ENCODE data around the gene TFAP2C.

The TFAP2C gene

DNA sequence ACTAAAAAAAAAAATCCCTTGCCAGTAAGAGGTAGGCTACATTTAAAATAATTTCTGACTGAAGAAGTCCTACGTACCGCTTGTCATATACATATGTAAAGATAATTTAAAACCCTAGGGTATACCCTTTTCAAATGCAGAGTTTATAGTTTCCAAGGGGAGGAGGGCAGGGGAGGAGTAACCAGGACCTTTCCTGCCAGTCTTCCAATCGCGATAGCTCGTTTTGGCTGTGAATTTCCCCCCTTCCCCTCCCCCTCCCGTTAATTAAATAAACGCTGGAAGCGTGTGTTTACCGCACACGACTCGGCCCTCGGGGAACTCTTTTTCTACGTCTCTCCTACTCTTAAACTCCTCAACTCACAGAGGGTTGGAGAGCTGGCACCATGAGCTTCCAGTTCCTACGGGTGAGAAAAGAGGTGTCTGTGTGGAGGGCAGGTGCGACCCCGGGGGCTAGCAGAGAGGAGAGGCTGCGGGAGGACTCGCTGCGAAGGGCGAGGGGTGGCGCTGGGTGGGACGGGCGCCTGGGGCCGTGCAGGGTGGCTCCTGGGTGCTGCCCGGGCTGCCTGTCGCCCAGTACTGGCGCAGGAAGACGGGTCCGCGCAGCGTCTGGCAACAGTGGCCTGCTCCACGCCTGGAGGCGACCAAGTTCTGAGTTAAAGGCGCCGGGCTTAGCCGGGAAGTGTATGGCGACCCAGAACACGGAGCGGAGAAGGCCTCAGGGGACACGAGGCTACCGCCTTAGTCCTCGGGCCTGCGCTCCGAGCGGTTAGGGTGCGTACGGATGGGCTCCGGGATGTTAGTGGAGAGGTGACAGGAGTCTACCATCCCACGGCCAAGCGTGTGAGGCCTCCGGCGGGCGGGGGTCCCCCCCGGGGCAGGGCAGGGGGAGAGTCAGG is 4.1 kb upstream of the TFAP2C start:
- no peak for TF ChIP-seq FOXP2 (optimal IDR thresholded peaks at IDR 0.05; ENCODE audit: control extremely low read depth, extremely low read length, insufficient read depth)
- TF ChIP-seq POLR2AphosphoS5 (IDR thresholded peaks at IDR 0.05; ENCODE audit: borderline replicate concordance, low read depth, low read length): no peak
- TF ChIP-seq EZH2 (IDR thresholded peaks at IDR 0.05): no peak
- Histone ChIP-seq H3K9me3 (ENCODE audit: low read depth, low read length) (no peaks in the 10 kb centered on the region), H3K4me3 (peak overlapping the region; percentile 32; the same call in 1 of the 2 replicates), H3K9ac (ENCODE audit: insufficient read length) (no peak overlapping the region), H3K36me3 (ENCODE audit: insufficient read depth, low read length) (no peaks in the 10 kb centered on the region), H3K27ac (no peak overlapping the region)
- DNase-seq (ENCODE audit: low read depth, low spot score): no peak

DNA sequence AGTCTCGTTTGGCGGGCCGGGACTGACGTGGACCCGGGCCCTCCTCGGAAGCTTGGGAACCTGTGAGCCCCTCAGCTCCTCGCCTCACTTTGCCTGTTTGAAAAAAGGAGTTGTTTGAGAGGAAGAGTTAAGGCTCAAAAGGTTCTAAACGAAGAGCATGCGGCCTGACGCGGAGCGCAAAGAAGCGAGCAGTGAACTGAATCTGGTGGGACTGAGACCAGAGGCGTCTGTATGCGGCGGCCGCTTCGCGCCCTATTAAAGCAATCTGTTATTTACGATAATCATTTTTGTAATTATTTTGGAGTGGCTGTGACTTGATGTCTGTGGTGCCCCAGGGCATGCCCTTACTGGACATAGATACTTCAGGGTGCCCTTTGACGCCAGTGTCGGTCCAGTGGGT is 3.3 kb upstream of the TFAP2C start:
- TF ChIP-seq FOXP2 (optimal IDR thresholded peaks at IDR 0.05; ENCODE audit: control extremely low read depth, extremely low read length, insufficient read depth) (no peak), EZH2 (IDR thresholded peaks at IDR 0.05) (no peak), POLR2AphosphoS5 (IDR thresholded peaks at IDR 0.05; ENCODE audit: borderline replicate concordance, low read depth, low read length) (no peak)
- no peak for DNase-seq (ENCODE audit: low read depth, low spot score)
- no peak overlapping the region for H3K9ac ChIP-seq (ENCODE audit: insufficient read length)
- H3K27ac ChIP-seq: no peak overlapping the region
- H3K36me3 ChIP-seq (ENCODE audit: insufficient read depth, low read length): no peaks in the 10 kb centered on the region
- H3K9me3 ChIP-seq (ENCODE audit: low read depth, low read length): no peaks in the 10 kb centered on the region
- no peak overlapping the region for H3K4me3 ChIP-seq

DNA sequence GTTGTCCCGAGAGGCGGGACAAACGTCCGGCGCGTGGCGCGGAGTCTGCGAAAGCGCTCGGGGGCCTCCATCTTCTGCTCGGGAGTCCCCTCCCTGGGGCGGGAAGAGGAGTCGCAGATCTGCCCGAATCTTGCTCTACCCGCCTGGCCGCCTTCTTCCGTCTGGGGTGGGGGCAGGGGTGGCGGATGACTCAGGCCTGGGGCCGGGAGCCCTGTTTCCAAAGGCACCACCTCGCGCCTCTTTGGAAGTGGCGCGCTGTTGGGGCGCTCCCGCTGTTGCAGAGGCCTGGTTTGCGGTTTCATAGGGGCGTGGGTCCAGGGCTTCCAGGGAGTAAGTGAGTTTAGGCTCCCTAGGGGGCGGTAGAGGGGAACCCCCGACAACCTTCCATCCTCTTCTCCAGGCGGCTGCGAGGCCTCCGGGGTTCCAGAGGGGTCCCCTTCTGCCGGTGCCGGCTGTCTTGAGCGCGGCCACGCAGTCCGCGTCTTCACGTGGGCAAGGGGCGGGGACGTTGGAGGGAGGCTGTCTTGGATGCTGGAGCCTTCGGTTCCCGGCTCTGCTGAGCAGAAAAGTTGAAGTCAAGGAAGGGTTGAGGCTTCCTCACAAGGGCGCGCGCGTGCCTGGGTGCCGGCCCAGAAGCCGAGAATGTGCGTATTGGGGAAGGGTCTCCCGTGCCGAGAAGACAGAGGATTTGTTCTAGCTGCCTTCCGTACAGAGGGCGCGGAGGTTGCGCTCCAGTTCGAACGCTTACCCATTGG is 2.6 kb upstream of the TFAP2C start:
- H3K9me3 ChIP-seq (ENCODE audit: low read depth, low read length): no peaks in the 10 kb centered on the region
- H3K9ac ChIP-seq (ENCODE audit: insufficient read length): no peak overlapping the region
- no peak for TF ChIP-seq EZH2 (IDR thresholded peaks at IDR 0.05)
- no peak for TF ChIP-seq FOXP2 (optimal IDR thresholded peaks at IDR 0.05; ENCODE audit: control extremely low read depth, extremely low read length, insufficient read depth)
- TF ChIP-seq POLR2AphosphoS5 (IDR thresholded peaks at IDR 0.05; ENCODE audit: borderline replicate concordance, low read depth, low read length): no peak
- no peak overlapping the region for H3K27ac ChIP-seq
- no peak overlapping the region for H3K4me3 ChIP-seq
- H3K36me3 ChIP-seq (ENCODE audit: insufficient read depth, low read length): no peaks in the 10 kb centered on the region
- no peak for DNase-seq (ENCODE audit: low read depth, low spot score)

DNA sequence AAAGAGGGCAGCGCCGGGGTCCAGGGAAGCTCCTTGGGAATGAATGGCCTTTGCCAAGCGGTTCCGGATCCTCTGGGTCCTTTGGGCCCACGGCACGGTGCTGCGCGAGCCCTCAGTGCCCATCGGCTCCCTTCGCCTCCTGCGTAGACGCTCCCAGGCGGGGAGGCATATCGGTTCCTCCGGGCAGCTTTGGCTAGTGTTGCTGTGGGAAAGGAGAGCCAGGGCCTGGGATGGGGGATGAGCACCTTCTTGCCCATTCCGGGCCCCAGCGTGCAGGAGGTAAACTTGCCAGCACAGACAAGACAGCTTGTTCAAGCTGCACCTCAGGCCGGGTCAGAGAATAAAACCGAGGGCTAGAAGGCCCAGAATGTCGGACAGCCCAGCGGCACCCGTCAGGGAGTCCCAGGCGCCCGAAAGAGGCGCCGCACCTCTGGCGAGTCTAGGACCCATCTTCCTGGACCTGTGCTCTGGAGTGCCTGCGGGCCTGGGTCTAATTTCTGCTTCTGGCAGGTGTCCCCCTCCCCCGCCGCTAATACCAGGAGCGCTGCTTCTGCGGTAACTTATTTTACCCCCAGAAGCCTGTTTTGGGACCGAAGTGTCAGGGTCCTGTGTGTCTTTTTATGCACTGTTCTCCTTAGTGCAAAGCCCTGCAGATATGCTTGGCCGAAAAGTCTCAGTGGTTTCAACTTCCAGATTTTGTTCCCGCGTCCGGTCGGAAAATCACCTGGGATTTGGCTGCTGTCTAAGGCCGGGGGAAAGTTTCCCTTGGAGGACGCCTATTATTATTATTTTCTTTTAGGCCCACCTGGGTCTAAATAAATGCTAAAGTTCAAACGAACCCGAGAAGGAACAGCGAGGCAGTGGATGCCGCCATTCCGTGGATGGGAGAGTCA is 1.7 kb upstream of the TFAP2C start:
- Histone ChIP-seq H3K9me3 (ENCODE audit: low read depth, low read length) (no peaks in the 10 kb centered on the region), H3K36me3 (ENCODE audit: insufficient read depth, low read length) (no peaks in the 10 kb centered on the region), H3K4me3 (no peak overlapping the region), H3K9ac (ENCODE audit: insufficient read length) (no peak overlapping the region), H3K27ac (no peak overlapping the region)
- no peak for TF ChIP-seq POLR2AphosphoS5 (IDR thresholded peaks at IDR 0.05; ENCODE audit: borderline replicate concordance, low read depth, low read length)
- TF ChIP-seq EZH2 (IDR thresholded peaks at IDR 0.05): no peak
- no peak for TF ChIP-seq FOXP2 (optimal IDR thresholded peaks at IDR 0.05; ENCODE audit: control extremely low read depth, extremely low read length, insufficient read depth)
- DNase-seq (ENCODE audit: low read depth, low spot score): no peak

DNA sequence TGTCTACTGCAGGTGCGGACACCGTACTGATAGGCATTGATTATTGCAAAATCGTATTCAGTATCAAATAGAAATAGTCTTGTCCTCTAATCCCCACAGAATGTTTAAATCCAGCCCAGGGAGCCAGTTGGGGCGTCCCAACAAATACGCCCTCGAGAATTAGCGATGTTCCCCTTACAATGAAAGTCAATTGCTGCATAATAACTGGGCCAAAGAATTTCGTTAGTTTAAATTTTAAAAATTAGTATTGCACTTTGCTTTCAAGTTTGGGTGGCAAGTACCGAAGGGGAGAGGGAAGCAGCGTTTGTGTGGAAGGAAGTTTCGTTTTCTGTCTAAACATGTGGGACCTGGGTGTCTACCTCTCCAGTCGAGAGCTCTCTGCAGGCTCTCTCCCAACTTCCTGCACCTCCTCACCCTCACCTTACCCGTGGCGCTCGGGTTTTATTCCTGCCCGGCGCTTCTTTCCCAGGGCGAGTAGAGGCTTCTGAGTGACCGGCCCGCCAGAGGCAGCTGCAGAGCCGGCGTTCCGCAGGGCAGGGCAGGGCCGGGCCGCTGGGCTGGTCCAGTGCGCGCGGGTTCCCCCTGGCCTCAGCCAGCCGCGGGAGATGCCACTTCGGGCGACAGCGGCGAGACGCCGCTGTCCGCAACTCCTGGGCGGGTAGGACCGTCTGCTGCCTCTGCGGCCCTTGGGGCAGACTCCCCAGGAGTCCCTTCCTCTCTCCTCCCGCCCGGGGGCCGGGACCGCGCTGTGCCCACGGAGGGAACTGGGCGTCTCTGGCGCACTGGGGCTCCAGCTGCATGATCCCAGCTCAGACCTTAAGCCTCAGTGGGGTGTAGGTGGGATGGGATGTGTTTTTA is 862 bp upstream of the TFAP2C start:
- Histone ChIP-seq H3K27ac (no peak overlapping the region), H3K4me3 (0 out of 2 replicates have a peak overlapping the region, but pooled peaks have one; percentile 62), H3K9me3 (ENCODE audit: low read depth, low read length) (no peaks in the 10 kb centered on the region), H3K36me3 (ENCODE audit: insufficient read depth, low read length) (no peaks in the 10 kb centered on the region), H3K9ac (ENCODE audit: insufficient read length) (no peak overlapping the region)
- TF ChIP-seq EZH2 (IDR thresholded peaks at IDR 0.05): no peak
- DNase-seq (ENCODE audit: low read depth, low spot score): no peak

DNA sequence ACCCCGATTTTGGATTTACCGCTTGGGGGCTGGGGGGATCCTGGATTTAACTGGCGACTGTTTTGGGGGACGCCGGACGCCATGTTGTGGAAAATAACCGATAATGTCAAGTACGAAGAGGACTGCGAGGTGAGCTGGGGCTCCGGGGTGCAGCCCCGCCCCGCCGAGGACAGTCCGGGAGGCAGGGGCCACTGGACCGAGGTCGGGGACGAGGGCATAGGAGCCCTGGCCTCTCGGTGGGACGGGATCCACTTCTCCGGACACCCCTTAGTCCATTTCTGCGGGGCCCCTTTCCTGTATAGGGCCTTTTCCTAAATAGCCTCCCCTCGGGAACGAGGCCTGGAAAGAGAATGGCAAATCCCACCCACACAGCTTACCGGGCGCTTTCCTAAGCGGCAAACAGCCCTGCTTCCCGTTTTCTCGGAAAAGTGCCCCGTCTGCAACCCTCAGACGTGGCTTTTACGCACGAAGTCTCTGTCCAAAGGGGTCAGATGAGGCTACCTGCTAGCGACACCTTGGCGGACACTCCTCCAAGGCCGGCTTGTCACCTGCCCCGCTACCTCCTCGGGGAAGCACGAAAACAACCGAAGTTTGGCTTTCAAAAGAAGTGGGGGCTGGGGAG is 469 bp downstream of the TFAP2C start:
- Histone ChIP-seq H3K9ac (ENCODE audit: insufficient read length) (no peak overlapping the region), H3K27ac (no peak overlapping the region), H3K9me3 (ENCODE audit: low read depth, low read length) (no peaks in the 10 kb centered on the region), H3K4me3 (peak overlapping the region; percentile 62), H3K36me3 (ENCODE audit: insufficient read depth, low read length) (no peaks in the 10 kb centered on the region)
- TF ChIP-seq POLR2AphosphoS5 (IDR thresholded peaks at IDR 0.05; ENCODE audit: borderline replicate concordance, low read depth, low read length): no peak
- peak; percentile 31 for TF ChIP-seq EZH2 (IDR thresholded peaks at IDR 0.05)
- no peak for DNase-seq (ENCODE audit: low read depth, low spot score)

DNA sequence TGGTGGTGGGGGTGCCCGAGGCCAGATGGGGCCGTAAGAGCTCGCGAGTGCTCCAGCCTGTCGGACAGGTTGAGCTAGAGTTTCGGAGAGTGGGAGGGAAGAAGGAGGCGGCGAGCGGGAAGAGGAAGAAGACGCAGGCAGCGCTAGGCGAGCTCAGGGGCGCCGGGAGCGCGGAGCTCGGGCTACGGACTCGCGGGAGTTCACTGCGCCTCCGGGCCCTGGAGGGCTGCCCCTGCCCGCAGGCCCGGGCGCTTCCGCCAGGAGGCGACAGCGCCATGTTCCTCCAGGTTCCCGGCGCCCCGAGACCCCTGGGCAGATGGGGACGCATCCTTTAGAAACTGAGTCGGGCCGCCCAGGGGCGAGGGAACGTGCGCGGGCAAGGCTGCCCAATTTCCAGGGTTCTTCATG is 984 bp downstream of the TFAP2C start:
- no peak for TF ChIP-seq EZH2 (IDR thresholded peaks at IDR 0.05)
- no peak for TF ChIP-seq POLR2AphosphoS5 (IDR thresholded peaks at IDR 0.05; ENCODE audit: borderline replicate concordance, low read depth, low read length)
- TF ChIP-seq FOXP2 (optimal IDR thresholded peaks at IDR 0.05; ENCODE audit: control extremely low read depth, extremely low read length, insufficient read depth): no peak
- no peaks in the 10 kb centered on the region for H3K36me3 ChIP-seq (ENCODE audit: insufficient read depth, low read length)
- no peak overlapping the region for H3K27ac ChIP-seq
- no peaks in the 10 kb centered on the region for H3K9me3 ChIP-seq (ENCODE audit: low read depth, low read length)
- H3K4me3 ChIP-seq: no peak overlapping the region
- DNase-seq (ENCODE audit: low read depth, low spot score): no peak
- H3K9ac ChIP-seq (ENCODE audit: insufficient read length): no peak overlapping the region

All from SK-N-MC (cell line).